ENCODE results near the gene GLI1.

DNA sequence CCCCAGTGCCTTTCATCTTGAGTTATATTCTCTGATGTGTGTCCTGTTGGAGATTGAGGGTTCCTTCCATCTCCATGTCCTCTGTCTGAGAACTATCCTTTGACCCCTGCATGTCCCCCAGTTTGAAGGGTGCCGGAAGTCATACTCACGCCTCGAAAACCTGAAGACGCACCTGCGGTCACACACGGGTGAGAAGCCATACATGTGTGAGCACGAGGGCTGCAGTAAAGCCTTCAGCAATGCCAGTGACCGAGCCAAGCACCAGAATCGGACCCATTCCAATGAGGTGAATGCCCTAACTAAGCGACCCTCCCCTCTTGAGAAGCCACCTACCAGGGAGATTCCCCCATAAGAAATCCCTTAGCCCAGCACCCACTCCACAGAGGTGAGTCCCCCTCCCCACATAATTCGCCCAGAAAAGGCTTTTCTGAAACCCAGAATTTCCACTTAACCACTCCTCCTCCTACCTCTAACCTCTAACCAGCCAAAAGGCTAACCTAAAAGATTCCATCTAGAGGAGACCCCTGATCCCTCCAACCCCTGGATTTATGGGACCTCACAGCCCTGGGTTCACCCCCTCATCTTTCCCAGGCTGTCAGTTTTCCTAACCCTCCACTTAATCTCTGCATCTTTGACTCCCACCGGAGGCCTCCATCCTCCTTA, 7.8 kb downstream of the GLI1 start:
- TF ChIP-seq, protein P1, sequence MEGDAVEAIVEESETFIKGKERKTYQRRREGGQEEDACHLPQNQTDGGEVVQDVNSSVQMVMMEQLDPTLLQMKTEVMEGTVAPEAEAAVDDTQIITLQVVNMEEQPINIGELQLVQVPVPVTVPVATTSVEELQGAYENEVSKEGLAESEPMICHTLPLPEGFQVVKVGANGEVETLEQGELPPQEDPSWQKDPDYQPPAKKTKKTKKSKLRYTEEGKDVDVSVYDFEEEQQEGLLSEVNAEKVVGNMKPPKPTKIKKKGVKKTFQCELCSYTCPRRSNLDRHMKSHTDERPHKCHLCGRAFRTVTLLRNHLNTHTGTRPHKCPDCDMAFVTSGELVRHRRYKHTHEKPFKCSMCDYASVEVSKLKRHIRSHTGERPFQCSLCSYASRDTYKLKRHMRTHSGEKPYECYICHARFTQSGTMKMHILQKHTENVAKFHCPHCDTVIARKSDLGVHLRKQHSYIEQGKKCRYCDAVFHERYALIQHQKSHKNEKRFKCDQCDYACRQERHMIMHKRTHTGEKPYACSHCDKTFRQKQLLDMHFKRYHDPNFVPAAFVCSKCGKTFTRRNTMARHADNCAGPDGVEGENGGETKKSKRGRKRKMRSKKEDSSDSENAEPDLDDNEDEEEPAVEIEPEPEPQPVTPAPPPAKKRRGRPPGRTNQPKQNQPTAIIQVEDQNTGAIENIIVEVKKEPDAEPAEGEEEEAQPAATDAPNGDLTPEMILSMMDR (IDR thresholded peaks at IDR 0.05): no peak
- no peak for TF ChIP-seq FOXJ3 (CRISPR knock-in tag; IDR thresholded peaks at IDR 0.05)
- TF ChIP-seq, protein P2, sequence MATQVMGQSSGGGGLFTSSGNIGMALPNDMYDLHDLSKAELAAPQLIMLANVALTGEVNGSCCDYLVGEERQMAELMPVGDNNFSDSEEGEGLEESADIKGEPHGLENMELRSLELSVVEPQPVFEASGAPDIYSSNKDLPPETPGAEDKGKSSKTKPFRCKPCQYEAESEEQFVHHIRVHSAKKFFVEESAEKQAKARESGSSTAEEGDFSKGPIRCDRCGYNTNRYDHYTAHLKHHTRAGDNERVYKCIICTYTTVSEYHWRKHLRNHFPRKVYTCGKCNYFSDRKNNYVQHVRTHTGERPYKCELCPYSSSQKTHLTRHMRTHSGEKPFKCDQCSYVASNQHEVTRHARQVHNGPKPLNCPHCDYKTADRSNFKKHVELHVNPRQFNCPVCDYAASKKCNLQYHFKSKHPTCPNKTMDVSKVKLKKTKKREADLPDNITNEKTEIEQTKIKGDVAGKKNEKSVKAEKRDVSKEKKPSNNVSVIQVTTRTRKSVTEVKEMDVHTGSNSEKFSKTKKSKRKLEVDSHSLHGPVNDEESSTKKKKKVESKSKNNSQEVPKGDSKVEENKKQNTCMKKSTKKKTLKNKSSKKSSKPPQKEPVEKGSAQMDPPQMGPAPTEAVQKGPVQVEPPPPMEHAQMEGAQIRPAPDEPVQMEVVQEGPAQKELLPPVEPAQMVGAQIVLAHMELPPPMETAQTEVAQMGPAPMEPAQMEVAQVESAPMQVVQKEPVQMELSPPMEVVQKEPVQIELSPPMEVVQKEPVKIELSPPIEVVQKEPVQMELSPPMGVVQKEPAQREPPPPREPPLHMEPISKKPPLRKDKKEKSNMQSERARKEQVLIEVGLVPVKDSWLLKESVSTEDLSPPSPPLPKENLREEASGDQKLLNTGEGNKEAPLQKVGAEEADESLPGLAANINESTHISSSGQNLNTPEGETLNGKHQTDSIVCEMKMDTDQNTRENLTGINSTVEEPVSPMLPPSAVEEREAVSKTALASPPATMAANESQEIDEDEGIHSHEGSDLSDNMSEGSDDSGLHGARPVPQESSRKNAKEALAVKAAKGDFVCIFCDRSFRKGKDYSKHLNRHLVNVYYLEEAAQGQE (IDR thresholded peaks at IDR 0.05; ENCODE audit: low read depth, low read length): no peak
- TF ChIP-seq TCF12 (IDR thresholded peaks at IDR 0.05): no peak
- TF ChIP-seq RAD21 (IDR thresholded peaks at IDR 0.05; ENCODE audit: low read length): no peak
- TF ChIP-seq RFX5 (IDR thresholded peaks at IDR 0.05; ENCODE audit: low read length): no peak
- no peak for TF ChIP-seq TAF1 (IDR thresholded peaks at IDR 0.05; ENCODE audit: borderline replicate concordance, low read depth, low read length)
- TF ChIP-seq TEAD4 (IDR thresholded peaks at IDR 0.05; ENCODE audit: borderline replicate concordance, insufficient read depth): no peak
- TF ChIP-seq, protein P3, sequence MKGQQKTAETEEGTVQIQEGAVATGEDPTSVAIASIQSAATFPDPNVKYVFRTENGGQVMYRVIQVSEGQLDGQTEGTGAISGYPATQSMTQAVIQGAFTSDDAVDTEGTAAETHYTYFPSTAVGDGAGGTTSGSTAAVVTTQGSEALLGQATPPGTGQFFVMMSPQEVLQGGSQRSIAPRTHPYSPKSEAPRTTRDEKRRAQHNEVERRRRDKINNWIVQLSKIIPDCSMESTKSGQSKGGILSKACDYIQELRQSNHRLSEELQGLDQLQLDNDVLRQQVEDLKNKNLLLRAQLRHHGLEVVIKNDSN (IDR thresholded peaks at IDR 0.05; ENCODE audit: borderline replicate concordance, low read depth): no peak
- TF ChIP-seq, protein P4, sequence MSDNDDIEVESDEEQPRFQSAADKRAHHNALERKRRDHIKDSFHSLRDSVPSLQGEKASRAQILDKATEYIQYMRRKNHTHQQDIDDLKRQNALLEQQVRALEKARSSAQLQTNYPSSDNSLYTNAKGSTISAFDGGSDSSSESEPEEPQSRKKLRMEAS (IDR thresholded peaks at IDR 0.05; ENCODE audit: low read depth): no peak
- TF ChIP-seq GABPA (IDR thresholded peaks at IDR 0.05; ENCODE audit: low read depth): no peak

All from SK-N-SH (cell line).